Neuronal stem cell (in vitro differentiated cells): ENCODE results near the gene FAM171A2.

ENCODE experiments used
- DNase-seq: peaks from one replicate; pipeline ENCODE4 v3.0.0-alpha.2; 2013; ENCODE audit warnings: low spot score
- H2AFZ ChIP-seq: one replicate; pipeline ENCODE4 v1.6.1; 2013; ENCODE audit warnings: mild to moderate bottlenecking, low read length, inconsistent platforms
- H2AK5ac ChIP-seq: 2 replicates; pipeline ENCODE4 v1.6.1; 2013; ENCODE audit warnings: low read depth, mild to moderate bottlenecking, inconsistent platforms, low read length, moderate library complexity, mixed read lengths
- H2BK120ac ChIP-seq: 2 replicates; pipeline ENCODE4 v1.6.1; 2013; ENCODE audit warnings: low read depth, mild to moderate bottlenecking, inconsistent platforms, low read length, moderate library complexity, mixed read lengths
- H2BK12ac ChIP-seq: one replicate; pipeline ENCODE4 v1.6.1; 2013; ENCODE audit warnings: low read length, inconsistent platforms
- H2BK15ac ChIP-seq: 2 replicates; pipeline ENCODE4 v1.6.1; 2013; ENCODE audit warnings: mild to moderate bottlenecking, low read length, inconsistent platforms, mixed read lengths
- H2BK5ac ChIP-seq: one replicate; pipeline ENCODE4 v1.6.1; 2013; ENCODE audit warnings: inconsistent platforms, mild to moderate bottlenecking, low read length, moderate library complexity
- H3K14ac ChIP-seq: one replicate; pipeline ENCODE4 v1.6.1; 2013; ENCODE audit warnings: low read length, inconsistent platforms
- H3K18ac ChIP-seq: 2 replicates; pipeline ENCODE4 v1.6.1; 2013; ENCODE audit warnings: low read length, inconsistent platforms
- H3K23ac ChIP-seq: 2 replicates; pipeline ENCODE4 v1.6.1; 2013; ENCODE audit warnings: low read depth, mild to moderate bottlenecking, mixed read lengths, low read length, inconsistent platforms; ENCODE audit not compliant: poor library complexity
- H3K27ac ChIP-seq: replicated peaks from 3 replicates; pipeline ENCODE4 v1.5.1; 2013; ENCODE audit warnings: low read length, inconsistent platforms
- H3K27me3 ChIP-seq, 3 experiments: 2 replicates each; pipeline ENCODE4 v1.6.1; 2013; ENCODE audit warnings: low read length in 3 of 3, mild to moderate bottlenecking in 2 of 3, inconsistent platforms in 1 of 3, low read depth in 1 of 3, mixed read lengths in 1 of 3, moderate library complexity in 1 of 3; ENCODE audit not compliant: control insufficient read depth in 3 of 3, insufficient read depth in 3 of 3
- H3K36me3 ChIP-seq, 2 donors: replicated peaks in 1 of 2; 2 replicates each; pipeline ENCODE4 v1.6.1; 2013; ENCODE audit warnings: low read length in 2 of 2; ENCODE audit not compliant: control insufficient read depth in 2 of 2, insufficient read depth in 2 of 2
- H3K4ac ChIP-seq: 2 replicates; pipeline ENCODE4 v1.6.1; 2013; ENCODE audit warnings: inconsistent platforms, mild to moderate bottlenecking, low read length, moderate library complexity
- H3K4me1 ChIP-seq, 2 donors: 1 replicate in 1 of 2; 2 replicates in 1 of 2; pipeline ENCODE4 v1.6.1; 2013; ENCODE audit warnings: low read length in 2 of 2, low read depth in 1 of 2; ENCODE audit not compliant: control insufficient read depth in 2 of 2, insufficient read depth in 1 of 2
- H3K4me2 ChIP-seq: one replicate; pipeline ENCODE4 v1.6.1; 2013; ENCODE audit warnings: mild to moderate bottlenecking, low read length, inconsistent platforms; ENCODE audit not compliant: insufficient read depth, poor library complexity, severe bottlenecking
- H3K4me3 ChIP-seq, 2 donors: 2 replicates each; pipeline ENCODE4 v1.5.1; 2013; ENCODE audit warnings: low read length in 2 of 2, mild to moderate bottlenecking in 2 of 2, inconsistent platforms in 1 of 2, moderate library complexity in 1 of 2
- H3K79me1 ChIP-seq: one replicate; pipeline ENCODE4 v1.6.1; 2013; ENCODE audit warnings: low read depth, mild to moderate bottlenecking, inconsistent platforms, low read length, moderate library complexity
- H3K9ac ChIP-seq: one replicate; pipeline ENCODE4 v1.6.1; 2013; ENCODE audit warnings: mild to moderate bottlenecking, low read depth, low read length, inconsistent platforms; ENCODE audit not compliant: poor library complexity
- H3K9me3 ChIP-seq, 2 donors: replicated peaks in 1 of 2; 2 replicates each; pipeline versions ENCODE3 to v1.6.1; 2013; ENCODE audit warnings: low read length in 2 of 2, mild to moderate bottlenecking in 2 of 2, inconsistent platforms in 1 of 2, low read depth in 1 of 2, mixed read lengths in 1 of 2, moderate library complexity in 1 of 2; ENCODE audit not compliant: control insufficient read depth in 2 of 2, insufficient read depth in 1 of 2
- H4K8ac ChIP-seq: one replicate; pipeline ENCODE4 v1.6.1; 2013; ENCODE audit warnings: low read depth, mild to moderate bottlenecking, inconsistent platforms, low read length, moderate library complexity
- H4K91ac ChIP-seq: one replicate; pipeline ENCODE4 v1.6.1; 2013; ENCODE audit warnings: low read length, low read depth, mild to moderate bottlenecking, inconsistent platforms; ENCODE audit not compliant: poor library complexity
- WGBS, 2 donors: extraction: QIAGEN DNeasy Blood & Tissue Kit; methylation state at CpG; one replicate each; pipeline ENCODE4 v1.1.7; 2013; ENCODE audit warnings: missing lambda C conversion rate in 2 of 2, mixed read lengths in 1 of 2; ENCODE audit not compliant: insufficient read length in 2 of 2, insufficient replicate concordance in 1 of 2; ENCODE audit errors: extremely low coverage in 2 of 2; 5-methylcytosine and 5-hydroxymethylcytosine counted together

Gene FAM171A2

DNA sequence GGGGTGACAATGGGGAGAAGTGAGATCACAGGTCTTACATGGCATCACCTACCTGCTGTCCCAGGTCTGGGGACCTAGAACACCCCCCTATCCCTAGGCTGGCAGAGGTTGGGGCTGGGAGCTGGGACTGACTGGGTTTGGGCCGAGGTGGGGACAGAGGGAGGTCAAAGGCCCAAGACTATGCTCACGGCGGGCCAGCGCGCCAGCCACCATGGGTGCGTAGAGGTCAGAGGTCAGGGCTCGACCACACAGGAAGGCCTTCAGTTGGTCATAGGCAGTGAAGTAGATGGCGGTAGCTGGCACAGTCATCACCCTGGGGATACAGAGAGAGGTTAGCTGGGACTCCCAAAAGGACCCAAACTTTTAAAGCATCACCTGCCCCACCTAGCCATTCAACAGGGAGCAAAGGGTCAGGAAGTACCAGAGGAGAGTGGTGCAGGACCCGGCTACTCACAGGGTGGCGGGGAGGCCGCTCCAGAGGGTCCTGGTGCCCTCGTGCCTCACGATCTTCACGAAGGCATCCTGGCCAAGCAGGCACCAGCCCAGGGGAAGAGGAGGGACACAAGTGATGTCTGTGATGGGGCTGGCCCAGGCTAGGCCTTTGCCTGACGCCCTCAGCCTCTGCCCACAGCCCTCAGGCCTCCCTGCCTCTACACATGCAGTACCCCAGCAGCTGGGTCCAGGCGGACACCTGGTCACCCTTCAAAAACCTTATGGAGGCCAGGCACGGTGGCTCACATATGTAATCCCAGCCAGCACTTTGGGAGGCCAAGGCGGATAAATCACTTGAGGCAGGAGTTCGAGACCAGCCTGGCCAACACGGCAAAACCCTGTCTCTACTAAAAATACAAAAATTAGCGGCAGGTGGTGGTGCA is 42.2 kb downstream of the FAM171A2 start:
- DNase-seq: no peak
- Histone ChIP-seq H3K4ac (no peak overlapping the region), H4K8ac (no peak overlapping the region), H3K4me3 (no peak overlapping the region), H3K23ac (no peak overlapping the region), H3K14ac (no peak overlapping the region), H2BK15ac (no peak overlapping the region), H4K91ac (no peak overlapping the region), H2AFZ (no peak overlapping the region), H3K9me3 (no peaks in the 10 kb centered on the region), H2AK5ac (no peak overlapping the region), H2BK5ac (no peak overlapping the region), H3K27ac (no peak overlapping the region), H3K18ac (no peak overlapping the region), H3K4me1 (peaks cover 6% of the 10 kb centered on the region in 2 donors), H3K4me2 (no peak overlapping the region), H3K79me1 (peaks cover 12% of the 10 kb centered on the region), H3K9ac (peak overlapping the region; percentile 30), H3K27me3 (peaks cover 2 to 17% (median 11%) of the 10 kb centered on the region in 3 experiments), H2BK12ac (no peak overlapping the region), H2BK120ac (no peak overlapping the region), H3K36me3 (peaks cover 10 to 34% of the 10 kb centered on the region in 2 donors)
- no CpG with 5 or more reads among the region's 21 CpGs for WGBS, 2 donors

DNA sequence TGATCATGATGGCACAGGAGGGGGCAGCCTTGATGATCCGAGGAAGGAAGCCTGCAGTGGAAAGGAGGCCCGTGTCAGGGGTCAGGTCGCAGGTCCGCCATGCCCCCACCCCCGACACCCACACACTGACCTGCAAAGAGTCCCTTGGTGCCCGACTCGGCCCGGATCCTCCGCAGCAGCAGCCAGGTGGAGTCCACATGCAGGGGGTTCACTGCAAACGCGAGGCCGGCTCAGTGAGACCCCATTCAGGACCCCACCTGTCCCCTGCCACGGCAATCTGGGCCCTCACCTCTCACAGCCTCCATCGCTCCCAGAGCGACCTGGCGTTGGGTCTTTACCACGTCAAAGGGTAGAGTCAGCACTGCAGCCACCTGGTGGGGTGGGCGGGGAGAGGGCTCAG is 43.6 kb downstream of the FAM171A2 start:
- Histone ChIP-seq H3K23ac (no peak overlapping the region), H3K14ac (no peak overlapping the region), H2AFZ (no peak overlapping the region), H3K4me3 (no peak overlapping the region), H2BK120ac (no peak overlapping the region), H3K4ac (no peak overlapping the region), H3K27me3 (peaks cover 2 to 24% (median 16%) of the 10 kb centered on the region in 3 experiments), H3K9ac (no peak overlapping the region), H3K4me2 (no peak overlapping the region), H2BK5ac (no peak overlapping the region), H4K8ac (no peak overlapping the region), H2BK15ac (no peak overlapping the region), H2BK12ac (no peak overlapping the region), H3K27ac (no peak overlapping the region), H3K36me3 (peaks cover 10 to 34% of the 10 kb centered on the region in 2 donors), H3K9me3 (peaks cover 0 to 4% of the 10 kb centered on the region in 2 donors), H3K79me1 (peaks cover 12% of the 10 kb centered on the region), H2AK5ac (no peak overlapping the region), H4K91ac (no peak overlapping the region), H3K4me1 (peaks cover 3 to 15% of the 10 kb centered on the region in 2 donors), H3K18ac (no peak overlapping the region)
- DNase-seq: no peak
- no CpG with 5 or more reads among the region's 18 CpGs for WGBS, 2 donors

DNA sequence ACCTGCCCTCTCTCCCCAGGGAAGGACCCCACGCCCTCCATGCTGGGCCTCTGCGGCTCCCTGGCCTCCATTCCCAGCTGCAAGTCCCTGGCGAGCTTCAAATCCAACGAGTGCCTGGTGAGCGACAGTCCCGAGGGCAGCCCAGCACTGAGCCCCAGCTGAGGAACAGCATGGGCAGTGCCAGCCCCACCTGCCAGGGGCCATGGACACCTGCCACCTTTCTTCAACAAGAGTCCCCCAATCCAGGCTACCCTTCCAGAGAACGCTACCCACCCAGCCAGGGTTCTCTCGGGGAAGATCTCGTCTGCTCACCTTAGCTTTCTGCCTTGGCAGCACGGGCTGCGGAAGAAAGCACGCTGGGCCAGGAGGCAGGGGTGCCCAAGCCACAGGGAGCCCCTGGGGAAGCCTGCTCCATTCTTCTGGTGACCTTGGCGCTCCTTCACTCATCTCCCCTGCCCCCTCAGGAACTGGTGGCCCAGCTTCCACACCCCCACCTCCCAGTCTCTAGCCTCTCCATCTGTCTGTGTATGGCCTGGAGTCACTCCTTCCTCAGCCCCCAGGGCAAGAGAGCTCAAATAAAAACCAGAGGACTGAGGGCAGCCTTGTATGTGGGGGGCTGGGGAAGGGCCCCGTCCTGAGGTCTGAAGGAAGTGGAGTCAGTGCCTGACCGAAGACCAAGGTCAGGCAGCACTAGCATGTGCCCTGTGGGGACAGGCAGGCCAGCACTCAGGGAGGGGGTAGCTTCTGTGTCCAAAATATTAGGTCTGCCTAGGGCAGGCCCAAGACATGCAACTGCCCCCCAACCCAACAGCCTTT is 45.4 kb downstream of the FAM171A2 start:
- H2AK5ac ChIP-seq: no peak overlapping the region
- H3K27ac ChIP-seq: no peak overlapping the region
- no peak overlapping the region for H4K91ac ChIP-seq
- peaks cover 0 to 4% of the 10 kb centered on the region in 2 donors for H3K9me3 ChIP-seq
- H3K4me2 ChIP-seq: no peak overlapping the region
- H4K8ac ChIP-seq: no peak overlapping the region
- peaks cover 6 to 41% (median 27%) of the 10 kb centered on the region in 3 experiments for H3K27me3 ChIP-seq
- peaks cover 4% of the 10 kb centered on the region for H3K79me1 ChIP-seq
- no peak overlapping the region for H3K14ac ChIP-seq
- no peak overlapping the region for H2BK5ac ChIP-seq
- no peak overlapping the region for H3K18ac ChIP-seq
- peaks cover 4 to 16% of the 10 kb centered on the region in 2 donors for H3K4me1 ChIP-seq
- no peak for DNase-seq
- peak overlapping the region; percentile 73 for H3K23ac ChIP-seq
- no peak overlapping the region for H2AFZ ChIP-seq
- no peak overlapping the region for H2BK120ac ChIP-seq
- no peak overlapping the region for H3K4ac ChIP-seq
- peak overlapping the region; percentile 16 for H2BK12ac ChIP-seq
- H3K9ac ChIP-seq: no peak overlapping the region
- H3K36me3 ChIP-seq: peaks cover 10 to 34% of the 10 kb centered on the region in 2 donors
- WGBS, 2 donors: no CpG with 5 or more reads among the region's 15 CpGs
- no peak overlapping the region for H3K4me3 ChIP-seq
- H2BK15ac ChIP-seq: no peak overlapping the region

DNA sequence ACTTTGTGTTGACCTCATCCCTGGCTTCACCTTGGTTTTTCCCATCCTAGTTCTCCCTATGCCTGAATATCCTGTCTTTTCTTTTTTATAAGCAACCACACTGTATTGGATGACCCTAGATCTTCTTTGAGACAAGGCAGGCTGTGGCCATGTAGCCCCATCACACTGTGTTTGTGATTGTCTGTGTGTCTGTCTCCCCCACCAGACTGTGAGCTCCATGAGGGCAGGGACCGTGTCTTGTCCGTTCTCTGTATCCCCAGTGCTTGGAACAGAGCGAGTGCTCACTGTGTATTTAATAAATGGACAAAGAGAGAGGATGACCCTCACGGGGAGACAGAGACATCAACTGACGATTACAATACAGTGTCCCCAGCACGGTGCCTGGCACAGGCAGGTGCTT is 46.1 kb downstream of the FAM171A2 start:
- H3K4me3 ChIP-seq: no peak overlapping the region
- H3K4me1 ChIP-seq: peaks cover 4 to 16% of the 10 kb centered on the region in 2 donors
- H3K4me2 ChIP-seq: no peak overlapping the region
- peak overlapping the region; percentile 18 for H3K23ac ChIP-seq
- H2BK15ac ChIP-seq: no peak overlapping the region
- no peak for DNase-seq
- no peak overlapping the region for H3K18ac ChIP-seq
- no peak overlapping the region for H4K8ac ChIP-seq
- H3K4ac ChIP-seq: no peak overlapping the region
- H3K9me3 ChIP-seq: peaks cover 0 to 4% of the 10 kb centered on the region in 2 donors
- H3K27me3 ChIP-seq: peaks cover 6 to 48% (median 27%) of the 10 kb centered on the region in 3 experiments
- no peak overlapping the region for H3K9ac ChIP-seq
- peaks cover 10 to 33% of the 10 kb centered on the region in 2 donors for H3K36me3 ChIP-seq
- peaks cover 4% of the 10 kb centered on the region for H3K79me1 ChIP-seq
- no peak overlapping the region for H2AK5ac ChIP-seq
- H2AFZ ChIP-seq: no peak overlapping the region
- no CpG with 5 or more reads among the region's 6 CpGs for WGBS, 2 donors
- H2BK12ac ChIP-seq: no peak overlapping the region
- no peak overlapping the region for H2BK120ac ChIP-seq
- H2BK5ac ChIP-seq: no peak overlapping the region
- no peak overlapping the region for H3K27ac ChIP-seq
- no peak overlapping the region for H4K91ac ChIP-seq
- H3K14ac ChIP-seq: no peak overlapping the region
